SK-N-SH (cell line): ENCODE results near the gene NPAS1. TPM values are rescaled to one million over a fixed set of nuclear protein-coding genes. Genes with fewer than 3 reads are reported as not detected.

Source experiments
- CTCF ChIA-PET: fragments of 300-600, 350-600 bp; formaldehyde crosslinking; extraction: SDS; loops from one replicate; lab custom pipeline; 2021; lab: Yijun Ruan, JAX
- POLR2A ChIA-PET: fragments of 350-600 bp; sonication (Branson Sonifier 250); formaldehyde crosslinking; extraction: SDS; loops from one replicate; lab custom pipeline; 2020; ENCODE audit warnings: antibody characterized with exemption, inconsistent platforms; lab: Yijun Ruan, JAX
- DNase-seq: peaks from one replicate; pipeline ENCODE4 v3.0.0; 2012
- H2AFZ ChIP-seq: fragments of 200-600 bp; sonication (generic); 2 replicates; pipeline ENCODE4 v1.8.1; 2016; ENCODE audit warnings: antibody characterized with exemption, mild to moderate bottlenecking, low read depth
- H3F3A ChIP-seq: fragments of 200-600 bp; sonication (generic); replicated peaks from 2 replicates; pipeline ENCODE3; 2016; ENCODE audit warnings: antibody characterized with exemption, mild to moderate bottlenecking; ENCODE audit not compliant: insufficient read depth
- H3K27ac ChIP-seq, 2 experiments: fragments of 200-500 bp in 1 of 2; fragments of 200-600 bp in 1 of 2; sonication (Bioruptor generic) in 1 of 2; sonication (generic), shearing (Covaris generic) in 1 of 2; 2 replicates each; pipeline versions ENCODE4 v1.5.1 to v1.6.1; 2014 to 2016; ENCODE audit warnings: low read depth in 2 of 2, inconsistent platforms in 1 of 2, low read length in 1 of 2, mild to moderate bottlenecking in 1 of 2, mixed read lengths in 1 of 2
- H3K27me3 ChIP-seq: fragments of 200-600 bp; sonication (generic), shearing (Covaris generic); 2 replicates; pipeline ENCODE4 v1.6.1; 2016; ENCODE audit warnings: mixed run types; ENCODE audit not compliant: insufficient read depth
- H3K36me3 ChIP-seq, 2 experiments: fragments of 200-500 bp in 1 of 2; fragments of 200-600 bp in 1 of 2; sonication (Bioruptor generic) in 1 of 2; sonication (generic) in 1 of 2; replicated peaks in 1 of 2; 2 replicates each; pipeline versions ENCODE3 to v1.5.1; 2014 to 2016; ENCODE audit warnings: low read length in 1 of 2, mild to moderate bottlenecking in 1 of 2; ENCODE audit not compliant: insufficient read depth in 2 of 2, control insufficient read depth in 1 of 2
- H3K4me1 ChIP-seq, 2 experiments: fragments of 200-500 bp in 1 of 2; fragments of 200-600 bp in 1 of 2; sonication (Bioruptor generic) in 1 of 2; sonication (generic), shearing (Covaris generic) in 1 of 2; 2 replicates each; pipeline versions ENCODE4 v1.5.1 to v1.6.1; 2014 to 2016; ENCODE audit warnings: low read depth in 1 of 2, low read length in 1 of 2, mixed run types in 1 of 2; ENCODE audit not compliant: insufficient read depth in 2 of 2, control insufficient read depth in 1 of 2
- H3K4me2 ChIP-seq: fragments of 200-600 bp; sonication (generic), shearing (Covaris generic); 2 replicates; pipeline ENCODE4 v1.6.1; 2017; ENCODE audit warnings: mixed run types
- H3K4me3 ChIP-seq, 2 experiments: fragments of 200-500 bp in 1 of 2; fragments of 200-600 bp in 1 of 2; sonication (Bioruptor generic) in 1 of 2; sonication (generic), shearing (Covaris generic) in 1 of 2; 2 replicates each; pipeline versions ENCODE4 v1.5.1 to v1.8.1; 2014 to 2016; ENCODE audit warnings: low read depth in 2 of 2, inconsistent platforms in 1 of 2, low read length in 1 of 2, mild to moderate bottlenecking in 1 of 2, mixed read lengths in 1 of 2, moderate library complexity in 1 of 2
- H3K79me2 ChIP-seq: fragments of 200-600 bp; sonication (generic); 2 replicates; pipeline ENCODE4 v1.8.1; 2017; ENCODE audit warnings: mild to moderate bottlenecking; ENCODE audit not compliant: insufficient read depth
- H3K9ac ChIP-seq: fragments of 200-600 bp; sonication (generic); 2 replicates; pipeline ENCODE4 v1.6.1; 2017; ENCODE audit warnings: mixed run types
- H3K9me2 ChIP-seq: fragments of 200-600 bp; sonication (generic); 2 replicates; pipeline ENCODE4 v1.6.1; 2017; ENCODE audit warnings: mixed run types
- H3K9me3 ChIP-seq: fragments of 200-600 bp; sonication (generic); 2 replicates; pipeline ENCODE4 v1.6.1; 2017; ENCODE audit warnings: mixed run types, mild to moderate bottlenecking, moderate library complexity
- H4K20me1 ChIP-seq: fragments of 200-600 bp; sonication (generic); 2 replicates; pipeline ENCODE4 v1.6.1; 2017; ENCODE audit warnings: mild to moderate bottlenecking, mixed run types; ENCODE audit not compliant: insufficient read depth
- ELF1 ChIP-seq: IDR thresholded peaks from 2 replicates; pipeline ENCODE4 v1.4.0; 2012
- EP300 ChIP-seq, 2 experiments: IDR thresholded peaks; 2 replicates each; pipeline versions ENCODE4 v1.4.0 to v1.6.1; 2012; ENCODE audit warnings: borderline replicate concordance in 1 of 2, low read depth in 1 of 2, low read length in 1 of 2
- EZH2phosphoT487 ChIP-seq: fragments of 200-600 bp; sonication (generic); IDR thresholded peaks from 2 replicates; pipeline ENCODE4 v1.6.1; 2017; ENCODE audit warnings: low read depth, mixed run types, mild to moderate bottlenecking, antibody characterized with exemption, moderate library complexity, borderline replicate concordance
- FOXM1 ChIP-seq: IDR thresholded peaks from 2 replicates; pipeline ENCODE4 v1.4.0; 2012; ENCODE audit warnings: low read depth, mild to moderate bottlenecking
- JUND ChIP-seq: IDR thresholded peaks from 2 replicates; pipeline ENCODE4 v1.4.0; 2012
- POLR2AphosphoS5 ChIP-seq: IDR thresholded peaks from 2 replicates; pipeline ENCODE4 v1.6.1; 2012; ENCODE audit warnings: low read depth, low read length
- RCOR1 ChIP-seq: fragments of 150-350 bp; IDR thresholded peaks from 2 replicates; pipeline ENCODE4 v1.6.1; 2017; ENCODE audit warnings: antibody characterized with exemption, low read length
- RFX5 ChIP-seq: IDR thresholded peaks from 2 replicates; pipeline ENCODE4 v1.6.1; 2012; ENCODE audit warnings: mild to moderate bottlenecking, improper control_type of control experiment, low read length
- TAF1 ChIP-seq: IDR thresholded peaks from 2 replicates; pipeline ENCODE4 v1.6.1; 2012; ENCODE audit warnings: low read depth, mild to moderate bottlenecking, low read length, moderate library complexity, borderline replicate concordance
- TEAD4 ChIP-seq: IDR thresholded peaks from 2 replicates; pipeline ENCODE4 v1.4.0; 2012; ENCODE audit warnings: mild to moderate bottlenecking, borderline replicate concordance; ENCODE audit not compliant: insufficient read depth
- YY1 ChIP-seq: IDR thresholded peaks from 2 replicates; pipeline ENCODE4 v1.4.0; 2012; ENCODE audit warnings: low read depth, mild to moderate bottlenecking
- WGBS: methylation state at CpG from one replicate; pipeline ENCODE4 v1.1.6; 2017; ENCODE audit warnings: low lambda C conversion rate; 5-methylcytosine and 5-hydroxymethylcytosine counted together
- polyA plus RNA-seq, 3 experiments: library from polyadenylated mRNA; depleted of rRNA; stranded (reverse); fragments of >200 nt; gene quantifications; 2 replicates each; pipeline ENCODE4 v1.2.3, GENCODE V29; 2012
- TF ChIP-seq, protein P1 (sequence below): IDR thresholded peaks from 2 replicates; pipeline ENCODE4 v1.6.1; 2012; ENCODE audit warnings: mild to moderate bottlenecking, low read depth, low read length, moderate library complexity
- TF ChIP-seq, protein P2 (sequence below): IDR thresholded peaks from 2 replicates; pipeline ENCODE4 v1.4.0; 2012; ENCODE audit warnings: low read depth, borderline replicate concordance
- TF ChIP-seq, protein P3 (sequence below): fragments of 150-350 bp; IDR thresholded peaks from 2 replicates; pipeline ENCODE4 v1.6.1; 2016; ENCODE audit warnings: mild to moderate bottlenecking, low read depth, low read length
- TF ChIP-seq, protein P4 (sequence below): fragments of 200-600 bp; sonication (generic); IDR thresholded peaks from 2 replicates; pipeline ENCODE4 v1.6.1; 2017; ENCODE audit warnings: antibody characterized with exemption, mild to moderate bottlenecking, moderate library complexity
- TF ChIP-seq, protein P5 (sequence below): IDR thresholded peaks from 2 replicates; pipeline ENCODE4 v1.4.0; 2012; ENCODE audit warnings: low read depth, borderline replicate concordance

Gene NPAS1
- polyA plus RNA-seq, 1 of the 3 experiments (the other 2 are of a cell fraction), result 1.1 TPM

DNA sequence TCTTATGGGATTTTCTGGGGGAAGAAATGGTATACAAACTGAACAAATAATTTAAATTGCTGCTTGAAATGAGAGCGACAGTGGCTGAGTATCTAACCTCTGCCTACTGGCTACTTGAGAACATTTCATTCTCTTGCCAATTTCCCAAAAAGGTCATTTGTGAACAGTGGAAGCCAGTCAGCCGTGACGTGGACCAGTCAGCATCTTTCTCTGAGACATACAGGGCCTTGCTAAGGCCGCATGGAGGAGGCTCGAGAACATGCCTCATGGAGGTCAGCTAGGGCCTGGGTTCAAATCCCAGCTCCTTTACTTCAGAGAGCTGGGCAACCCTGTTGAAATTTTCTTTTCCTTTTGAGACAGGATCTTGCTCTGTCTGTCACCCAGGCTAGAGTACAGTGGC is 73.6 kb downstream of the NPAS1 start:
- H3K4me1 ChIP-seq, result no peaks in the 10 kb centered on the region; a peak in 1 of 4 replicates
- H4K20me1 ChIP-seq, result peaks cover 41% of the 10 kb centered on the region
- H3K4me2 ChIP-seq, result no peak overlapping the region
- H3F3A ChIP-seq, result no peaks in the 10 kb centered on the region
- H3K36me3 ChIP-seq, result peaks cover 20 to 34% of the 10 kb centered on the region in 2 experiments
- TF ChIP-seq, protein P1, sequence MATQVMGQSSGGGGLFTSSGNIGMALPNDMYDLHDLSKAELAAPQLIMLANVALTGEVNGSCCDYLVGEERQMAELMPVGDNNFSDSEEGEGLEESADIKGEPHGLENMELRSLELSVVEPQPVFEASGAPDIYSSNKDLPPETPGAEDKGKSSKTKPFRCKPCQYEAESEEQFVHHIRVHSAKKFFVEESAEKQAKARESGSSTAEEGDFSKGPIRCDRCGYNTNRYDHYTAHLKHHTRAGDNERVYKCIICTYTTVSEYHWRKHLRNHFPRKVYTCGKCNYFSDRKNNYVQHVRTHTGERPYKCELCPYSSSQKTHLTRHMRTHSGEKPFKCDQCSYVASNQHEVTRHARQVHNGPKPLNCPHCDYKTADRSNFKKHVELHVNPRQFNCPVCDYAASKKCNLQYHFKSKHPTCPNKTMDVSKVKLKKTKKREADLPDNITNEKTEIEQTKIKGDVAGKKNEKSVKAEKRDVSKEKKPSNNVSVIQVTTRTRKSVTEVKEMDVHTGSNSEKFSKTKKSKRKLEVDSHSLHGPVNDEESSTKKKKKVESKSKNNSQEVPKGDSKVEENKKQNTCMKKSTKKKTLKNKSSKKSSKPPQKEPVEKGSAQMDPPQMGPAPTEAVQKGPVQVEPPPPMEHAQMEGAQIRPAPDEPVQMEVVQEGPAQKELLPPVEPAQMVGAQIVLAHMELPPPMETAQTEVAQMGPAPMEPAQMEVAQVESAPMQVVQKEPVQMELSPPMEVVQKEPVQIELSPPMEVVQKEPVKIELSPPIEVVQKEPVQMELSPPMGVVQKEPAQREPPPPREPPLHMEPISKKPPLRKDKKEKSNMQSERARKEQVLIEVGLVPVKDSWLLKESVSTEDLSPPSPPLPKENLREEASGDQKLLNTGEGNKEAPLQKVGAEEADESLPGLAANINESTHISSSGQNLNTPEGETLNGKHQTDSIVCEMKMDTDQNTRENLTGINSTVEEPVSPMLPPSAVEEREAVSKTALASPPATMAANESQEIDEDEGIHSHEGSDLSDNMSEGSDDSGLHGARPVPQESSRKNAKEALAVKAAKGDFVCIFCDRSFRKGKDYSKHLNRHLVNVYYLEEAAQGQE, result no peak
- TF ChIP-seq YY1 (no peak), JUND (no peak), EP300 (IDR thresholded peaks at IDR 0.05; ENCODE audit: borderline replicate concordance in 1 of 2, low read depth in 1 of 2, low read length in 1 of 2) (no peak), ELF1 (no peak), RCOR1 (no peak), RFX5 (no peak), TAF1 (no peak)
- no peaks in the 10 kb centered on the region for H3K9me3 ChIP-seq
- 96% methylated on average over 4 of the region's 5 CpGs for WGBS
- POLR2A ChIA-PET, result no interaction called here
- no peak for DNase-seq
- no peak overlapping the region for H3K4me3 ChIP-seq
- peaks cover 65% of the 10 kb centered on the region for H3K79me2 ChIP-seq
- H3K9me2 ChIP-seq, result no peaks in the 10 kb centered on the region
- no peak overlapping the region for H3K27ac ChIP-seq
- no peak overlapping the region for H2AFZ ChIP-seq
- H3K9ac ChIP-seq, result no peak overlapping the region
- no peaks in the 10 kb centered on the region for H3K27me3 ChIP-seq
- CTCF ChIA-PET, result interaction anchor here (1.0 to 2.0 kb wide), 2 partner anchors 14 to 21 kb away, joined by 3 to 7 read pairs; no protein-coding TSS in a partner anchor

DNA sequence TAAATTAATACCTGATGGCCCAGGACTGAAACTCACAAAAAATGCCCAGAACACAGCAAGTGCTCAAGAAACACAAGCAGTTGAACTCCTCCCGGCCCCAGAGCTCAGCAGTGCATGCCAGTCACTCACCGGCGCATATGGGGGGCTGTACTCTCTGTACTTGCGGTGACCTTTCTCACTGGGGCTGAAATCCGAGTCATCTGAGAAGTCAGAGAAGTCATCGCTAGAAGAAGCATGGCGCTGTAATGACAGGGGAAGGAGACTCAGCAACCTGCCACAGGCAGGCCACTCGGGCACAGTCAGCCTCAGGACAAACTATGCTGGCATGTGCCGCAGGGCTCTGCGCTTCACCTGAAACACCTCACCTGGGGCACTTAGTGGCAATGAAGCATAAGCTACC is 74.2 kb downstream of the NPAS1 start:
- Histone ChIP-seq H3K9ac (no peak overlapping the region), H4K20me1 (peaks cover 47% of the 10 kb centered on the region), H3K27ac (no peak overlapping the region; a peak in 1 of 4 replicates), H2AFZ (no peak overlapping the region), H3K36me3 (peaks cover 17 to 34% of the 10 kb centered on the region in 2 experiments), H3K9me3 (no peaks in the 10 kb centered on the region), H3K79me2 (peaks cover 71% of the 10 kb centered on the region), H3K27me3 (no peaks in the 10 kb centered on the region), H3K4me2 (no peak overlapping the region)
- DNase-seq, result no peak
- POLR2A ChIA-PET, result no interaction called here
- TF ChIP-seq, protein P2, sequence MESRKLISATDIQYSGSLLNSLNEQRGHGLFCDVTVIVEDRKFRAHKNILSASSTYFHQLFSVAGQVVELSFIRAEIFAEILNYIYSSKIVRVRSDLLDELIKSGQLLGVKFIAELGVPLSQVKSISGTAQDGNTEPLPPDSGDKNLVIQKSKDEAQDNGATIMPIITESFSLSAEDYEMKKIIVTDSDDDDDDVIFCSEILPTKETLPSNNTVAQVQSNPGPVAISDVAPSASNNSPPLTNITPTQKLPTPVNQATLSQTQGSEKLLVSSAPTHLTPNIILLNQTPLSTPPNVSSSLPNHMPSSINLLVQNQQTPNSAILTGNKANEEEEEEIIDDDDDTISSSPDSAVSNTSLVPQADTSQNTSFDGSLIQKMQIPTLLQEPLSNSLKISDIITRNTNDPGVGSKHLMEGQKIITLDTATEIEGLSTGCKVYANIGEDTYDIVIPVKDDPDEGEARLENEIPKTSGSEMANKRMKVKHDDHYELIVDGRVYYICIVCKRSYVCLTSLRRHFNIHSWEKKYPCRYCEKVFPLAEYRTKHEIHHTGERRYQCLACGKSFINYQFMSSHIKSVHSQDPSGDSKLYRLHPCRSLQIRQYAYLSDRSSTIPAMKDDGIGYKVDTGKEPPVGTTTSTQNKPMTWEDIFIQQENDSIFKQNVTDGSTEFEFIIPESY, result no peak
- TF ChIP-seq, protein P3, sequence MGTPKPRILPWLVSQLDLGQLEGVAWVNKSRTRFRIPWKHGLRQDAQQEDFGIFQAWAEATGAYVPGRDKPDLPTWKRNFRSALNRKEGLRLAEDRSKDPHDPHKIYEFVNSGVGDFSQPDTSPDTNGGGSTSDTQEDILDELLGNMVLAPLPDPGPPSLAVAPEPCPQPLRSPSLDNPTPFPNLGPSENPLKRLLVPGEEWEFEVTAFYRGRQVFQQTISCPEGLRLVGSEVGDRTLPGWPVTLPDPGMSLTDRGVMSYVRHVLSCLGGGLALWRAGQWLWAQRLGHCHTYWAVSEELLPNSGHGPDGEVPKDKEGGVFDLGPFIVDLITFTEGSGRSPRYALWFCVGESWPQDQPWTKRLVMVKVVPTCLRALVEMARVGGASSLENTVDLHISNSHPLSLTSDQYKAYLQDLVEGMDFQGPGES, result no peak
- TF ChIP-seq, protein P4, sequence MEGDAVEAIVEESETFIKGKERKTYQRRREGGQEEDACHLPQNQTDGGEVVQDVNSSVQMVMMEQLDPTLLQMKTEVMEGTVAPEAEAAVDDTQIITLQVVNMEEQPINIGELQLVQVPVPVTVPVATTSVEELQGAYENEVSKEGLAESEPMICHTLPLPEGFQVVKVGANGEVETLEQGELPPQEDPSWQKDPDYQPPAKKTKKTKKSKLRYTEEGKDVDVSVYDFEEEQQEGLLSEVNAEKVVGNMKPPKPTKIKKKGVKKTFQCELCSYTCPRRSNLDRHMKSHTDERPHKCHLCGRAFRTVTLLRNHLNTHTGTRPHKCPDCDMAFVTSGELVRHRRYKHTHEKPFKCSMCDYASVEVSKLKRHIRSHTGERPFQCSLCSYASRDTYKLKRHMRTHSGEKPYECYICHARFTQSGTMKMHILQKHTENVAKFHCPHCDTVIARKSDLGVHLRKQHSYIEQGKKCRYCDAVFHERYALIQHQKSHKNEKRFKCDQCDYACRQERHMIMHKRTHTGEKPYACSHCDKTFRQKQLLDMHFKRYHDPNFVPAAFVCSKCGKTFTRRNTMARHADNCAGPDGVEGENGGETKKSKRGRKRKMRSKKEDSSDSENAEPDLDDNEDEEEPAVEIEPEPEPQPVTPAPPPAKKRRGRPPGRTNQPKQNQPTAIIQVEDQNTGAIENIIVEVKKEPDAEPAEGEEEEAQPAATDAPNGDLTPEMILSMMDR, result no peak
- no peak for TF ChIP-seq EP300 (IDR thresholded peaks at IDR 0.05; ENCODE audit: borderline replicate concordance in 1 of 2, low read depth in 1 of 2, low read length in 1 of 2)
- no peak for TF ChIP-seq POLR2AphosphoS5
- TF ChIP-seq, protein P5, sequence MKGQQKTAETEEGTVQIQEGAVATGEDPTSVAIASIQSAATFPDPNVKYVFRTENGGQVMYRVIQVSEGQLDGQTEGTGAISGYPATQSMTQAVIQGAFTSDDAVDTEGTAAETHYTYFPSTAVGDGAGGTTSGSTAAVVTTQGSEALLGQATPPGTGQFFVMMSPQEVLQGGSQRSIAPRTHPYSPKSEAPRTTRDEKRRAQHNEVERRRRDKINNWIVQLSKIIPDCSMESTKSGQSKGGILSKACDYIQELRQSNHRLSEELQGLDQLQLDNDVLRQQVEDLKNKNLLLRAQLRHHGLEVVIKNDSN, result no peak
- TF ChIP-seq FOXM1, result no peak
- no peak for TF ChIP-seq TEAD4
- TF ChIP-seq EZH2phosphoT487, result no peak
- TF ChIP-seq, all 33 proteins: peak for 0
- Histone ChIP-seq H3K9me2 (no peaks in the 10 kb centered on the region), H3K4me1 (no peaks in the 10 kb centered on the region; a peak in 1 of 4 replicates), H3K4me3 (no peak overlapping the region), H3F3A (no peaks in the 10 kb centered on the region)
- 93% methylated on average over 9 of the region's 10 CpGs for WGBS
- CTCF ChIA-PET, result interaction anchor here (1.0 to 2.0 kb wide), 2 partner anchors 14 to 21 kb away, joined by 3 to 7 read pairs; no protein-coding TSS in a partner anchor
